Astrocyte (in vitro differentiated cells and primary cell): ENCODE data around the gene ENTPD3. TPM values are rescaled to one million over a fixed set of nuclear protein-coding genes. Genes with fewer than 3 reads are reported as not detected.
A peak's percentile ranks its signal among the peaks of the same experiment; 100 is the strongest.

Source experiments
- DNase-seq: peaks from one replicate; pipeline ENCODE4 v3.0.0-alpha.2; 2010; ENCODE audit warnings: low read depth
- FAIRE-seq: peaks from 2 replicates; lab custom pipeline; 2011; peaks lifted over from hg19 to GRCh38; lab: Jason Lieb, UNC
- H2AFZ ChIP-seq: 2 replicates; pipeline ENCODE4 v1.6.0; 2012; ENCODE audit warnings: low read depth, low read length, inconsistent platforms
- H3K27ac ChIP-seq: 2 replicates; pipeline ENCODE4 v1.5.1; 2011; ENCODE audit warnings: low read depth, low read length, inconsistent platforms
- H3K27me3 ChIP-seq: 2 replicates; pipeline ENCODE4 v1.6.0; 2011; ENCODE audit warnings: low read length, inconsistent platforms; ENCODE audit not compliant: insufficient read depth
- H3K36me3 ChIP-seq: 2 replicates; pipeline ENCODE4 v1.5.1; 2011; ENCODE audit warnings: low read length, inconsistent platforms; ENCODE audit not compliant: insufficient read depth
- H3K4me1 ChIP-seq: 2 replicates; pipeline ENCODE4 v1.5.1; 2011; ENCODE audit warnings: low read length, inconsistent platforms; ENCODE audit not compliant: insufficient read depth
- H3K4me2 ChIP-seq: 2 replicates; pipeline ENCODE4 v1.6.0; 2012; ENCODE audit warnings: low read length, inconsistent platforms
- H3K4me3 ChIP-seq: 2 replicates; pipeline ENCODE4 v1.5.1; 2011; ENCODE audit warnings: low read depth, mild to moderate bottlenecking, low read length, inconsistent platforms; ENCODE audit not compliant: insufficient read depth
- H3K79me2 ChIP-seq: 2 replicates; pipeline ENCODE4 v1.6.0; 2012; ENCODE audit warnings: mild to moderate bottlenecking, low read length, inconsistent platforms; ENCODE audit not compliant: insufficient read depth
- H3K9ac ChIP-seq: 2 replicates; pipeline ENCODE4 v1.6.0; 2012; ENCODE audit warnings: mild to moderate bottlenecking, low read length, inconsistent platforms
- H3K9me3 ChIP-seq: 2 replicates; pipeline ENCODE4 v1.5.1; 2012; ENCODE audit warnings: low read depth, mild to moderate bottlenecking, low read length, inconsistent platforms; ENCODE audit not compliant: insufficient read depth
- H4K20me1 ChIP-seq: 2 replicates; pipeline ENCODE4 v1.6.0; 2012; ENCODE audit warnings: low read length, inconsistent platforms; ENCODE audit not compliant: insufficient read depth
- H3K27ac Mint-ChIP-seq: one replicate; pipeline ENCODE4 v1.8.0; 2021; ENCODE audit warnings: mild to moderate bottlenecking, mixed read lengths; ENCODE audit not compliant: unreplicated experiment
- H3K27me3 Mint-ChIP-seq: one replicate; pipeline ENCODE4 v1.8.0; 2021; ENCODE audit warnings: low read depth, mixed read lengths; ENCODE audit not compliant: unreplicated experiment
- H3K36me3 Mint-ChIP-seq: one replicate; pipeline ENCODE4 v1.8.0; 2021; ENCODE audit warnings: low read depth, mixed read lengths; ENCODE audit not compliant: unreplicated experiment
- H3K4me1 Mint-ChIP-seq: one replicate; pipeline ENCODE4 v1.8.0; 2021; ENCODE audit warnings: low read depth, mixed read lengths; ENCODE audit not compliant: unreplicated experiment
- H3K4me3 Mint-ChIP-seq: one replicate; pipeline ENCODE4 v1.8.0; 2021; ENCODE audit warnings: mild to moderate bottlenecking, moderate library complexity, mixed read lengths; ENCODE audit not compliant: unreplicated experiment
- H3K9me3 Mint-ChIP-seq: one replicate; pipeline ENCODE4 v1.8.0; 2021; ENCODE audit warnings: mild to moderate bottlenecking, mixed read lengths; ENCODE audit not compliant: unreplicated experiment
- EZH2 ChIP-seq: IDR thresholded peaks from 2 replicates; pipeline ENCODE4 v1.6.1; 2012; ENCODE audit warnings: mild to moderate bottlenecking, low read length, inconsistent platforms; ENCODE audit not compliant: insufficient read depth
- total RNA-seq: library from RNA; stranded (reverse); gene quantifications from 2 replicates; pipeline ENCODE4 v1.2.1, GENCODE V29; 2021
- TF ChIP-seq, protein P1 (sequence below): IDR thresholded peaks from 2 replicates; pipeline ENCODE4 v1.5.1; 2011; ENCODE audit warnings: low read depth, mild to moderate bottlenecking, inconsistent platforms, low read length, moderate library complexity; ENCODE audit not compliant: insufficient read depth

Gene ENTPD3
- total RNA-seq, 1 donor from 2014 or later = 0.75 TPM

DNA sequence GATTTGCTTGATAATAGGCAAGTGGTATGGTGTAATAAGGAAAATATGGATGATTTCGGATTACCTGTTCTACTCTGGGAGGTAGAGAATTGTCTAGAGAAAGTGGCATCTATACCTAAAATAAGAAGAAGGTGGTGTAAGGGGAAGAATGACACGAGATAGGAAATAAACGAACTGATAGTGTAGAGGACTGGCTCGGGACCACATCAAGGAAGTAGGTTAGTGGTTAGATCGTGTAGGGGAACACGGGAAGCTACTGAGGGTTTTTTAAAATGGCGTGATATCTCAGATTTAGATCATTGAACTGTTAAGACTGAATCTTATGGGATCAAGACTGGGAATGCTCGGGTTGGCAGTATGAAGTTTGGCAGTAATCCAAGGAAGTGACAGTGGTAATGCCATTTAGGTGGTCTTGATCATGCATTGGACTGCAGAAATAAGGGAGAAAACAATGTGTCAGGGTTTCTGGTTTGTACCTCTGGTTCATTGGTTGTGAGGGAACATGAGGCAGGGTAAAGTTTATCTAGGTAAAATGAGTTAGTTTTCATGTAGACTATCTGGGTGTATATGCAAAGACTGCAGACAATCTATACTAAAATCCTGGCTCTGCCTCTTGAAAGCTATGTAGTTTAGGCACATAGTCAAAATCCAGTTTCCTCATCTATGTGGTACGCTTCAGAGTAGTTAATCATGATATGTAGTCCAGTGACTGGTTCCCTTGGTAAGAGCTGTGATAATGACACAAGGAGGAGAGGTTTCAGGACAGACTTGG lies 77.5 kb downstream of the ENTPD3 start:
- peaks cover 47% of the 10 kb centered on the region for H4K20me1 ChIP-seq
- no peaks in the 10 kb centered on the region for H3K4me1 ChIP-seq
- H3K4me2 ChIP-seq = no peak overlapping the region
- FAIRE-seq = no peak
- peaks cover 40% of the 10 kb centered on the region for H3K36me3 ChIP-seq
- Mint-ChIP-seq H3K4me1 (peaks cover 9% of the 10 kb centered on the region), H3K27ac (peak overlapping the region; percentile 55), H3K36me3 (peaks cover 21% of the 10 kb centered on the region), H3K4me3 (peak overlapping the region; percentile 3), H3K9me3 (no peaks in the 10 kb centered on the region), H3K27me3 (no peaks in the 10 kb centered on the region)
- H3K27ac ChIP-seq = no peak overlapping the region
- TF ChIP-seq, protein P1, sequence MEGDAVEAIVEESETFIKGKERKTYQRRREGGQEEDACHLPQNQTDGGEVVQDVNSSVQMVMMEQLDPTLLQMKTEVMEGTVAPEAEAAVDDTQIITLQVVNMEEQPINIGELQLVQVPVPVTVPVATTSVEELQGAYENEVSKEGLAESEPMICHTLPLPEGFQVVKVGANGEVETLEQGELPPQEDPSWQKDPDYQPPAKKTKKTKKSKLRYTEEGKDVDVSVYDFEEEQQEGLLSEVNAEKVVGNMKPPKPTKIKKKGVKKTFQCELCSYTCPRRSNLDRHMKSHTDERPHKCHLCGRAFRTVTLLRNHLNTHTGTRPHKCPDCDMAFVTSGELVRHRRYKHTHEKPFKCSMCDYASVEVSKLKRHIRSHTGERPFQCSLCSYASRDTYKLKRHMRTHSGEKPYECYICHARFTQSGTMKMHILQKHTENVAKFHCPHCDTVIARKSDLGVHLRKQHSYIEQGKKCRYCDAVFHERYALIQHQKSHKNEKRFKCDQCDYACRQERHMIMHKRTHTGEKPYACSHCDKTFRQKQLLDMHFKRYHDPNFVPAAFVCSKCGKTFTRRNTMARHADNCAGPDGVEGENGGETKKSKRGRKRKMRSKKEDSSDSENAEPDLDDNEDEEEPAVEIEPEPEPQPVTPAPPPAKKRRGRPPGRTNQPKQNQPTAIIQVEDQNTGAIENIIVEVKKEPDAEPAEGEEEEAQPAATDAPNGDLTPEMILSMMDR = no peak
- TF ChIP-seq EZH2 = no peak
- no peak overlapping the region for H3K4me3 ChIP-seq
- DNase-seq = no peak
- no peaks in the 10 kb centered on the region for H3K9me3 ChIP-seq
- H3K9ac ChIP-seq = no peak overlapping the region
- H3K79me2 ChIP-seq = peaks cover 15% of the 10 kb centered on the region
- no peaks in the 10 kb centered on the region for H3K27me3 ChIP-seq
- no peak overlapping the region for H2AFZ ChIP-seq

DNA sequence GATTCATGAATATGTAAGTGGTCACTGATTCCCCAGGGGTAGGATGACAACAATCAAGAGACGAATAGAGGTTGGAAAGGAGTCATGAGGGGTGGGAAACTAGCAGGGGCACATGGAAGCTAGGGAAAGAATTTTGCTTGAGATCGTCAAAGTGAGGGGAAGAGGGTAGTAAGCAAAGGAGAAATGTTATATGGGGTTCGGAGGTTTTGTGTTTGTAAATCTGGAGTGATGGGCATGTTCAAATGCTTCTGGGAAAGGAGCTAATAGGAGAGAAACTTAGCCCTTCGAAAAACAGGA lies 78.1 kb downstream of the ENTPD3 start:
- Histone ChIP-seq H2AFZ (no peak overlapping the region), H3K9me3 (no peaks in the 10 kb centered on the region), H3K9ac (no peak overlapping the region), H4K20me1 (peaks cover 42% of the 10 kb centered on the region), H3K4me2 (no peak overlapping the region), H3K79me2 (peaks cover 11% of the 10 kb centered on the region), H3K4me3 (no peak overlapping the region), H3K4me1 (no peaks in the 10 kb centered on the region), H3K36me3 (peaks cover 36% of the 10 kb centered on the region), H3K27me3 (no peaks in the 10 kb centered on the region), H3K27ac (no peak overlapping the region)
- no peaks in the 10 kb centered on the region for H3K9me3 Mint-ChIP-seq
- DNase-seq = no peak
- FAIRE-seq = no peak
- peaks cover 21% of the 10 kb centered on the region for H3K36me3 Mint-ChIP-seq
- TF ChIP-seq, protein P1 = no peak
- no peak for TF ChIP-seq EZH2
- H3K27me3 Mint-ChIP-seq = no peaks in the 10 kb centered on the region
- H3K4me1 Mint-ChIP-seq = peaks cover 9% of the 10 kb centered on the region
- no peak overlapping the region for H3K4me3 Mint-ChIP-seq
- H3K27ac Mint-ChIP-seq = peak overlapping the region; percentile 16

DNA sequence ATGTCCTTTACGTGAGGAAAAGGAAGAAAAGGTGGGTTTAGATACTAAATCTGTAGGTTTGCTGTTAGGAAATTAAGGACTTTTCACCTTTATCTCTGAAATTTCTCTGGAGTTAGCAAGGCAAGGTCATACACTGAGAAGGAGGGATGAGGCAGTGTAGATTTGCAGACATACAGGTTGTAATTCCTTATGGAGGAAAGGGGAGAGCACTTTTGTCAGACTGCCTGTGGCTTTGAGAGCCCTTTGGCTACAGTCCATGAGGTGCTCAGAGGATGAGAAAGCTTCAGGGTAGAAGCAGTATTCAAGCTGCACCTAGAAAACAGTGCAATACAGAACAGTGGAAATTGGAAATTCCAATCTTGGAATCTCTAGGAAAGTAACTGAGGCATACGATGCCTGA lies 78.5 kb downstream of the ENTPD3 start:
- no peak overlapping the region for H3K9ac ChIP-seq
- Mint-ChIP-seq H3K4me3 (no peak overlapping the region), H3K36me3 (peaks cover 21% of the 10 kb centered on the region), H3K27me3 (no peaks in the 10 kb centered on the region), H3K27ac (no peak overlapping the region), H3K9me3 (no peaks in the 10 kb centered on the region), H3K4me1 (peaks cover 7% of the 10 kb centered on the region)
- no peak overlapping the region for H3K27ac ChIP-seq
- H3K79me2 ChIP-seq = peaks cover 7% of the 10 kb centered on the region
- H4K20me1 ChIP-seq = peaks cover 38% of the 10 kb centered on the region
- no peak overlapping the region for H3K4me3 ChIP-seq
- FAIRE-seq (no peak), DNase-seq (no peak)
- H3K4me2 ChIP-seq = no peak overlapping the region
- peaks cover 33% of the 10 kb centered on the region for H3K36me3 ChIP-seq
- no peak for TF ChIP-seq EZH2
- TF ChIP-seq, protein P1 = no peak
- no peak overlapping the region for H2AFZ ChIP-seq
- no peaks in the 10 kb centered on the region for H3K27me3 ChIP-seq
- H3K9me3 ChIP-seq = no peaks in the 10 kb centered on the region
- H3K4me1 ChIP-seq = no peaks in the 10 kb centered on the region
